Erythroblast (primary cell): ENCODE data around the gene PLCL1.
"Not testable (repeated sequence)": the region's sequence is repeated elsewhere in the genome, so short reads cannot be mapped to it uniquely, and the experiment has no call there.

Experiments
- DNase-seq, 2 experiments: peaks; one replicate each; lab custom pipeline; 2025; lab: John Stamatoyannopoulos, UW
- GATA1 ChIP-seq: IDR thresholded peaks from 2 replicates; pipeline ENCODE4 v1.6.1; 2011; ENCODE audit warnings: low read depth, mild to moderate bottlenecking, control low read depth, low read length, moderate library complexity
- POLR2A ChIP-seq: IDR thresholded peaks from 2 replicates; pipeline ENCODE4 v1.6.1; 2011; ENCODE audit warnings: mild to moderate bottlenecking, low read length

Gene PLCL1

GRCh38 chr2:197827618-197828017, 23.2 kb downstream of the PLCL1 start:
- no peak for TF ChIP-seq GATA1
- no peak for TF ChIP-seq POLR2A
- no peak for DNase-seq

GRCh38 chr2:197828464-197829135, 24.2 kb downstream of the PLCL1 start:
- TF ChIP-seq GATA1 = no peak
- TF ChIP-seq POLR2A = no peak
- no peak for DNase-seq

GRCh38 chr2:197834771-197835170, 30.4 kb downstream of the PLCL1 start:
- not testable (repeated sequence) for DNase-seq

- TF ChIP-seq POLR2A (no peak), GATA1 (no peak)
- no peak for DNase-seq
These were observed 30.9 kb downstream of the PLCL1 start for GRCh38 chr2:197835293-197835692.

GRCh38 chr2:197838036-197838435, 33.6 kb downstream of the PLCL1 start:
- DNase-seq = no peak
- TF ChIP-seq POLR2A (no peak), GATA1 (no peak)

- no peak for DNase-seq
- TF ChIP-seq GATA1 (no peak), POLR2A (no peak)
These were observed 34.2 kb downstream of the PLCL1 start for GRCh38 chr2:197838579-197838978.

GRCh38 chr2:197839327-197839726, 34.9 kb downstream of the PLCL1 start:
- TF ChIP-seq GATA1 (no peak), POLR2A (no peak)
- no peak for DNase-seq

- TF ChIP-seq POLR2A (no peak), GATA1 (no peak)
- DNase-seq = no peak
These were observed 35.5 kb downstream of the PLCL1 start for GRCh38 chr2:197839856-197840255.

GRCh38 chr2:197846128-197846527, 41.7 kb downstream of the PLCL1 start:
- DNase-seq = no peak
- TF ChIP-seq GATA1 (no peak), POLR2A (no peak)

- TF ChIP-seq POLR2A (no peak), GATA1 (no peak)
- DNase-seq = no peak
These were observed 42.4 kb downstream of the PLCL1 start for GRCh38 chr2:197846777-197847176.

GRCh38 chr2:197847651-197848401, 43.4 kb downstream of the PLCL1 start:
- TF ChIP-seq GATA1 = no peak
- TF ChIP-seq POLR2A = no peak
- DNase-seq = no peak

- TF ChIP-seq GATA1 = no peak
- no peak for TF ChIP-seq POLR2A
- DNase-seq = no peak
These were observed 44.2 kb downstream of the PLCL1 start for GRCh38 chr2:197848602-197849001.

GRCh38 chr2:197850882-197851450, 46.6 kb downstream of the PLCL1 start:
- no peak for TF ChIP-seq GATA1
- no peak for TF ChIP-seq POLR2A
- no peak for DNase-seq

- no peak for TF ChIP-seq POLR2A
- DNase-seq = peak in 1 of 2 experiments; percentile 28
These were observed 47.1 kb downstream of the PLCL1 start for GRCh38 chr2:197851451-197851850.

GRCh38 chr2:197852108-197852507, 47.7 kb downstream of the PLCL1 start:
- peak in 1 of 2 experiments; percentile 69 for DNase-seq
- TF ChIP-seq GATA1 = no peak
- TF ChIP-seq POLR2A = no peak
